GM12878 (cell line): ENCODE results near the gene PTPRF. TPM values are rescaled to one million over a fixed set of nuclear protein-coding genes. Genes with fewer than 3 reads are reported as not detected.

Experiments
- ATAC-seq: fragments of 200-7000 bp; cut with Tn5 transposase; 3 replicates; pipeline ENCODE4 v1.9.1; 2020; ENCODE audit warnings: mild to moderate bottlenecking, moderate library complexity
- BruUV-seq: library from RNA; stranded (reverse); fragments of 400-500 nt; replicated peaks from 2 replicates; lab custom pipeline; 2021; lab: Mats Ljungman, UMichigan
- CTCF ChIA-PET: fragments of 300-600 bp; sonication (Branson Sonifier 250); formaldehyde crosslinking; extraction: SDS; loops from one replicate; lab custom pipeline; 2021; ENCODE audit warnings: inconsistent platforms; lab: Yijun Ruan, JAX
- POLR2A ChIA-PET: fragments of 350-600 bp; formaldehyde crosslinking; extraction: SDS; loops from one replicate; lab custom pipeline; 2021; ENCODE audit warnings: inconsistent platforms; lab: Charles Lee
- RAD21 ChIA-PET: fragments of 300-600 bp; sonication (Branson Sonifier 250); formaldehyde crosslinking; loops from one replicate; lab custom pipeline; 2023; ENCODE audit warnings: antibody characterized with exemption; ENCODE audit not compliant: unreplicated experiment; lab: Charles Lee
- SMC1A ChIA-PET: fragments of 300-600 bp; sonication (Branson Sonifier 250); formaldehyde crosslinking; loops from one replicate; lab custom pipeline; 2023; ENCODE audit not compliant: unreplicated experiment, uncharacterized antibody; lab: Charles Lee
- DNase-seq: peaks from one replicate; pipeline ENCODE4 v3.0.0-alpha.2; 2011; ENCODE audit warnings: low read depth, low spot score
- FAIRE-seq: peaks from 3 replicates; lab custom pipeline; 2011; peaks lifted over from hg19 to GRCh38; lab: Jason Lieb, UNC
- H2AFZ ChIP-seq: 2 replicates; pipeline ENCODE4 v1.6.0; 2011; ENCODE audit warnings: low read depth, low read length, control low read depth; ENCODE audit not compliant: control insufficient read depth
- H3K27ac ChIP-seq: 2 replicates; pipeline ENCODE4 v1.5.1; 2011; ENCODE audit warnings: control low read depth; ENCODE audit not compliant: control insufficient read depth, insufficient read depth
- H3K27me3 ChIP-seq, 2 experiments: replicated peaks in 1 of 2; 2 replicates each; pipeline versions ENCODE4 v1.6.0 to v1.6.1; 2011; ENCODE audit warnings: low read length in 1 of 2; ENCODE audit not compliant: control insufficient read depth in 2 of 2, insufficient read depth in 2 of 2
- H3K36me3 ChIP-seq, 2 experiments: 2 replicates each; pipeline ENCODE4 v1.5.1; 2011; ENCODE audit warnings: low read length in 1 of 2; ENCODE audit not compliant: control insufficient read depth in 2 of 2, insufficient read depth in 2 of 2
- H3K4me1 ChIP-seq: 2 replicates; pipeline ENCODE4 v1.6.1; 2011; ENCODE audit warnings: mild to moderate bottlenecking, low read length, moderate library complexity, mixed read lengths; ENCODE audit not compliant: control insufficient read depth, insufficient read depth
- H3K4me2 ChIP-seq: 2 replicates; pipeline ENCODE4 v1.6.0; 2011; ENCODE audit warnings: control low read depth; ENCODE audit not compliant: control insufficient read depth, insufficient read depth
- H3K4me3 ChIP-seq: fragments of 200-600 bp; sonication (generic); 2 replicates; pipeline ENCODE4 v1.5.1; 2016
- H3K79me2 ChIP-seq: 2 replicates; pipeline ENCODE4 v1.6.0; 2011; ENCODE audit warnings: low read length; ENCODE audit not compliant: control insufficient read depth, insufficient read depth
- H3K9ac ChIP-seq: 2 replicates; pipeline ENCODE4 v1.8.0; 2011; ENCODE audit warnings: low read length, control low read depth, mixed read lengths; ENCODE audit not compliant: control insufficient read depth, insufficient read depth
- H3K9me3 ChIP-seq: replicated peaks from 3 replicates; pipeline ENCODE4 v1.5.1; 2011; ENCODE audit warnings: mild to moderate bottlenecking, low read length; ENCODE audit not compliant: control insufficient read depth, insufficient read depth
- H4K20me1 ChIP-seq: 2 replicates; pipeline ENCODE4 v1.6.0; 2011; ENCODE audit not compliant: control insufficient read depth, insufficient read depth
- BCL11A ChIP-seq: IDR thresholded peaks from 2 replicates; pipeline ENCODE4 v1.6.1; 2011; ENCODE audit warnings: low read depth, low read length
- BRCA1 ChIP-seq: IDR thresholded peaks from 2 replicates; pipeline ENCODE4 v1.6.1; 2011; ENCODE audit warnings: low read depth, low read length, improper control_type of control experiment
- CBFB ChIP-seq: IDR thresholded peaks from 2 replicates; pipeline ENCODE4 v1.6.1; 2016; ENCODE audit warnings: antibody characterized with exemption, low read depth
- CBX5 ChIP-seq: sonication (generic); IDR thresholded peaks from 2 replicates; pipeline ENCODE4 v1.6.1; 2016; ENCODE audit warnings: low read depth, moderate library complexity, mild to moderate bottlenecking, inconsistent platforms
- EED ChIP-seq: sonication (generic); IDR thresholded peaks from 2 replicates; pipeline ENCODE4 v1.6.1; 2016; ENCODE audit warnings: antibody characterized with exemption, low read depth
- FOXK2 ChIP-seq: fragments of 450-650 bp; IDR thresholded peaks from 2 replicates; pipeline ENCODE4 v1.6.1; 2017; ENCODE audit warnings: mild to moderate bottlenecking, moderate library complexity
- NFXL1 ChIP-seq: fragments of 450-650 bp; IDR thresholded peaks from 2 replicates; pipeline ENCODE4 v1.6.1; 2017; ENCODE audit warnings: antibody characterized with exemption, mild to moderate bottlenecking, borderline replicate concordance
- NFYB ChIP-seq: IDR thresholded peaks from 2 replicates; pipeline ENCODE4 v1.6.1; 2011; ENCODE audit warnings: low read depth, mild to moderate bottlenecking, low read length, improper control_type of control experiment, moderate library complexity; ENCODE audit not compliant: insufficient read depth
- NR2C2 ChIP-seq: IDR thresholded peaks from 2 replicates; pipeline ENCODE4 v1.6.1; 2011; ENCODE audit warnings: borderline replicate concordance, low read depth; ENCODE audit not compliant: control insufficient read depth, insufficient read length
- NR2F1 ChIP-seq: fragments of 450-650 bp; conservative IDR thresholded peaks from 2 replicates; pipeline ENCODE4 v1.6.1; 2017; ENCODE audit warnings: mild to moderate bottlenecking
- RB1 ChIP-seq: fragments of 450-650 bp; formaldehyde crosslinking; IDR thresholded peaks from 2 replicates; pipeline ENCODE4 v1.6.1; 2017; ENCODE audit warnings: mild to moderate bottlenecking, borderline replicate concordance
- RCOR1 ChIP-seq: conservative IDR thresholded peaks from 2 replicates; pipeline ENCODE4 v1.6.1; 2012; ENCODE audit warnings: low read depth, low read length, improper control_type of control experiment
- SIN3A ChIP-seq: IDR thresholded peaks from 2 replicates; pipeline ENCODE4 v1.6.1; 2012; ENCODE audit warnings: low read depth, low read length, improper control_type of control experiment
- SREBF1 ChIP-seq: IDR thresholded peaks from 2 replicates; pipeline ENCODE4 v1.6.1; 2012; ENCODE audit warnings: mild to moderate bottlenecking, low read length
- ZNF622 ChIP-seq: fragments of 450-650 bp; IDR thresholded peaks from 2 replicates; pipeline ENCODE4 v1.6.1; 2017; ENCODE audit warnings: mild to moderate bottlenecking, inconsistent platforms
- WGBS: methylation state at CpG from one replicate; pipeline ENCODE4 v1.1.6; 2016; ENCODE audit warnings: low lambda C conversion rate; ENCODE audit not compliant: insufficient replicate concordance, insufficient coverage; ENCODE audit errors: missing lambda C conversion rate; 5-methylcytosine and 5-hydroxymethylcytosine counted together
- in situ Hi-C: fragments of 300-500 bp; cut with MboI; formaldehyde crosslinking; loops from 9 replicates; pipeline ENCODE4 v1.14.3; 2018; ENCODE audit warnings: mixed read lengths
- intact Hi-C: fragments of 100-400 bp; cut with micrococcal nuclease; formaldehyde crosslinking; loops from one replicate; pipeline ENCODE4 v1.14.2; 2022; ENCODE audit not compliant: unreplicated experiment
- polyA plus RNA-seq, 11 experiments: library from polyadenylated mRNA; depleted of rRNA in 4 of 11; unstranded in 6 of 11; stranded (reverse) in 5 of 11; fragments of >200 nt; fragmentation: Nextera tagmentation in 4 of 11; fragmentation: Illumina TruSeq in 1 of 11; extraction: Ambion mirVana in 4 of 11; extraction: Trizol in 1 of 11; gene quantifications; 1 replicate in 1 of 11; 2 replicates in 10 of 11; pipeline versions ENCODE4 v1.2.1 to v1.2.3, GENCODE V29; 2011 to 2016; ENCODE audit warnings: inconsistent platforms in 2 of 11, missing spikeins in 2 of 11, low read depth in 1 of 11
- total RNA-seq, 4 experiments: library from RNA; depleted of rRNA in 3 of 4; stranded (reverse); fragments of >200 nt in 3 of 4; fragmentation: Illumina TruSeq in 1 of 4; extraction: Trizol in 1 of 4; gene quantifications; 2 replicates each; pipeline versions ENCODE4 v1.2.1 to v1.2.3, GENCODE V29; 2013 to 2021
- TF ChIP-seq, protein P1 (sequence below): IDR thresholded peaks from 2 replicates; pipeline ENCODE4 v1.6.1; 2011; ENCODE audit warnings: low read depth, low read length, improper control_type of control experiment, borderline replicate concordance
- TF ChIP-seq, protein P2 (sequence below): fragments of 450-650 bp; IDR thresholded peaks from 2 replicates; pipeline ENCODE4 v1.6.1; 2017; ENCODE audit warnings: mild to moderate bottlenecking, low read depth, inconsistent platforms; ENCODE audit not compliant: poor library complexity, severe bottlenecking
- TF ChIP-seq, protein P3 (sequence below): fragments of 450-650 bp; IDR thresholded peaks from 2 replicates; pipeline ENCODE4 v1.6.1; 2018; ENCODE audit warnings: borderline replicate concordance, mild to moderate bottlenecking; ENCODE audit not compliant: partially characterized antibody
- TF ChIP-seq, protein P4 (sequence below): fragments of 450-650 bp; IDR thresholded peaks from 2 replicates; pipeline ENCODE4 v1.6.1; 2017; ENCODE audit warnings: low read depth, mild to moderate bottlenecking, moderate library complexity

The PTPRF gene
- total and polyA plus RNA-seq, 10 of the 15 experiments (the other 5 are each of a cell fraction or from before 2014, with no cell fraction given): 0.04 to 2.6 (median 0.32) TPM

DNA sequence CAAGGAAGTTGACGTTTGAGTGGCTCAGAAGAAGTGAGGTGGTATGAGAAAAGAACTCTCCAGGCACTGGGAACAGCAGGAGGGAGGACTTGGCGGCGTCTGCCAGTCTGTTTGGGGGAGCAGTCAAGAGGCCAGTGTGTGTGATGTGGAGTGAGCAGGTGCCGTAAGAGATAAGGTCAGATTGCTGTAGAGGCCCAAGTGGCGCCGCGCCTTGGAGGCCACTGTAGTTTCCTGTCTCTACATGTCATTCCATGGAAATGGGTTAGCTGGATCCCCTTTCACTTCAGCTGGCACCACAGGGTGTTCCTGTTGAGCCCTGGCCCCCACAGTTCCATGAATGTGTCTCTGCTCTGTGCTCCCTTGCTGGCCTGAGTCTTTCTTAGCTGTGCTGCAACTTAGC, 35.5 kb upstream of the PTPRF start:
- CTCF ChIA-PET: no interaction called here
- no peak overlapping the region for H3K27ac ChIP-seq
- in situ Hi-C loops: no loop called here
- intact Hi-C loops: no loop called here
- FAIRE-seq: no peak
- BruUV-seq: no TSS peak
- 69% methylated on average over 7 of the region's 7 CpGs for whole genome bisulfite sequencing
- H3K36me3 ChIP-seq: no peaks in the 10 kb centered on the region
- no peak overlapping the region for H3K4me3 ChIP-seq
- no peaks in the 10 kb centered on the region for H4K20me1 ChIP-seq
- no peaks in the 10 kb centered on the region for H3K79me2 ChIP-seq
- TF ChIP-seq RCOR1 (no peak), CBFB (no peak), NFXL1 (no peak), ZNF622 (no peak), NR2F1 (no peak), SIN3A (no peak), CBX5 (no peak), NR2C2 (no peak), EED (no peak), RB1 (no peak), BRCA1 (no peak), BCL11A (no peak), FOXK2 (no peak), SREBF1 (no peak), NFYB (no peak)
- TF ChIP-seq, protein P1, sequence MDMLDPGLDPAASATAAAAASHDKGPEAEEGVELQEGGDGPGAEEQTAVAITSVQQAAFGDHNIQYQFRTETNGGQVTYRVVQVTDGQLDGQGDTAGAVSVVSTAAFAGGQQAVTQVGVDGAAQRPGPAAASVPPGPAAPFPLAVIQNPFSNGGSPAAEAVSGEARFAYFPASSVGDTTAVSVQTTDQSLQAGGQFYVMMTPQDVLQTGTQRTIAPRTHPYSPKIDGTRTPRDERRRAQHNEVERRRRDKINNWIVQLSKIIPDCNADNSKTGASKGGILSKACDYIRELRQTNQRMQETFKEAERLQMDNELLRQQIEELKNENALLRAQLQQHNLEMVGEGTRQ: no peak
- TF ChIP-seq, protein P2, sequence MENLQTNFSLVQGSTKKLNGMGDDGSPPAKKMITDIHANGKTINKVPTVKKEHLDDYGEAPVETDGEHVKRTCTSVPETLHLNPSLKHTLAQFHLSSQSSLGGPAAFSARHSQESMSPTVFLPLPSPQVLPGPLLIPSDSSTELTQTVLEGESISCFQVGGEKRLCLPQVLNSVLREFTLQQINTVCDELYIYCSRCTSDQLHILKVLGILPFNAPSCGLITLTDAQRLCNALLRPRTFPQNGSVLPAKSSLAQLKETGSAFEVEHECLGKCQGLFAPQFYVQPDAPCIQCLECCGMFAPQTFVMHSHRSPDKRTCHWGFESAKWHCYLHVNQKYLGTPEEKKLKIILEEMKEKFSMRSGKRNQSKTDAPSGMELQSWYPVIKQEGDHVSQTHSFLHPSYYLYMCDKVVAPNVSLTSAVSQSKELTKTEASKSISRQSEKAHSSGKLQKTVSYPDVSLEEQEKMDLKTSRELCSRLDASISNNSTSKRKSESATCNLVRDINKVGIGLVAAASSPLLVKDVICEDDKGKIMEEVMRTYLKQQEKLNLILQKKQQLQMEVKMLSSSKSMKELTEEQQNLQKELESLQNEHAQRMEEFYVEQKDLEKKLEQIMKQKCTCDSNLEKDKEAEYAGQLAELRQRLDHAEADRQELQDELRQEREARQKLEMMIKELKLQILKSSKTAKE: no peak
- TF ChIP-seq, protein P3, sequence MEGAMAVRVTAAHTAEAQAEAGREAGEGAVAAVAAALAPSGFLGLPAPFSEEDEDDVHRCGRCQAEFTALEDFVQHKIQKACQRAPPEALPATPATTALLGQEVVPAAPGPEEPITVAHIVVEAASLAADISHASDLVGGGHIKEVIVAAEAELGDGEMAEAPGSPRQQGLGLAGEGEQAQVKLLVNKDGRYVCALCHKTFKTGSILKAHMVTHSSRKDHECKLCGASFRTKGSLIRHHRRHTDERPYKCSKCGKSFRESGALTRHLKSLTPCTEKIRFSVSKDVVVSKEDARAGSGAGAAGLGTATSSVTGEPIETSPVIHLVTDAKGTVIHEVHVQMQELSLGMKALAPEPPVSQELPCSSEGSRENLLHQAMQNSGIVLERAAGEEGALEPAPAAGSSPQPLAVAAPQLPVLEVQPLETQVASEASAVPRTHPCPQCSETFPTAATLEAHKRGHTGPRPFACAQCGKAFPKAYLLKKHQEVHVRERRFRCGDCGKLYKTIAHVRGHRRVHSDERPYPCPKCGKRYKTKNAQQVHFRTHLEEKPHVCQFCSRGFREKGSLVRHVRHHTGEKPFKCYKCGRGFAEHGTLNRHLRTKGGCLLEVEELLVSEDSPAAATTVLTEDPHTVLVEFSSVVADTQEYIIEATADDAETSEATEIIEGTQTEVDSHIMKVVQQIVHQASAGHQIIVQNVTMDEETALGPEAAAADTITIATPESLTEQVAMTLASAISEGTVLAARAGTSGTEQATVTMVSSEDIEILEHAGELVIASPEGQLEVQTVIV: no peak
- TF ChIP-seq, protein P4, sequence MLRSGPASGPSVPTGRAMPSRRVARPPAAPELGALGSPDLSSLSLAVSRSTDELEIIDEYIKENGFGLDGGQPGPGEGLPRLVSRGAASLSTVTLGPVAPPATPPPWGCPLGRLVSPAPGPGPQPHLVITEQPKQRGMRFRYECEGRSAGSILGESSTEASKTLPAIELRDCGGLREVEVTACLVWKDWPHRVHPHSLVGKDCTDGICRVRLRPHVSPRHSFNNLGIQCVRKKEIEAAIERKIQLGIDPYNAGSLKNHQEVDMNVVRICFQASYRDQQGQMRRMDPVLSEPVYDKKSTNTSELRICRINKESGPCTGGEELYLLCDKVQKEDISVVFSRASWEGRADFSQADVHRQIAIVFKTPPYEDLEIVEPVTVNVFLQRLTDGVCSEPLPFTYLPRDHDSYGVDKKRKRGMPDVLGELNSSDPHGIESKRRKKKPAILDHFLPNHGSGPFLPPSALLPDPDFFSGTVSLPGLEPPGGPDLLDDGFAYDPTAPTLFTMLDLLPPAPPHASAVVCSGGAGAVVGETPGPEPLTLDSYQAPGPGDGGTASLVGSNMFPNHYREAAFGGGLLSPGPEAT: no peak
- TF ChIP-seq, all 136 proteins: peak for 0
- H3K9ac ChIP-seq: no peak overlapping the region
- ChIA-PET SMC1A (no interaction called here), POLR2A (no interaction called here), RAD21 (no interaction called here)
- peaks cover 2% of the 10 kb centered on the region; the same call in 2 of the 3 replicates for H3K9me3 ChIP-seq
- H2AFZ ChIP-seq: no peak overlapping the region
- DNase-seq (no peak), ATAC-seq (no peak)
- no peak overlapping the region for H3K4me2 ChIP-seq
- no peaks in the 10 kb centered on the region for H3K4me1 ChIP-seq
- H3K27me3 ChIP-seq: peaks cover 0 to 1% of the 10 kb centered on the region in 2 experiments; a peak in 2 of 4 replicates
